GM21825 (cell line): Measurements from ENCODE around the gene LIMK1.
"Not testable (repeated sequence)": the region's sequence is repeated elsewhere in the genome, so short reads cannot be mapped to it uniquely, and the experiment has no call there.

Experiments
- ATAC-seq: cut with Tn5 transposase; IDR thresholded peaks from one replicate; pipeline ENCODE4 v1.9.1; 2021; ENCODE audit warnings: mild to moderate bottlenecking, moderate library complexity; ENCODE audit not compliant: unreplicated experiment

LIMK1 gene

DNA sequence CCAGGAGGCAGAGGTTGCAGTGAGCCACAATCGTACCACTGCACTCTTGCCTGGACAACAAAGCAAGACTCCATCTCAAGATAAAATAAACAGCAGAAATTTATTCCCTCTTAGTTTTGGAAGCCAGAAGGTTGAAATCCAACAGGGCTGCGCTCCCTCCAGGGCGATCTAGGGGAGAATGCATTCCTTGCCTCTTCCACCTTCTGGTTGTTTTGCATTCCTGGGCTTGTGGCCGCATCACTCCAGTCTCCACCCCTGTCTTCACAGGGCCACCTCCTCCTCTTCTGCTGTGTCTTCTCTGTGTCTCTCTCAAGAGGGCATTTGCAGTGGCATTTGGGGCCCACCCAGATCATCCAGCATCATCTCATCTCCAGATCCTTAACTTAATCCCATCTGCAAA, 36.2 kb downstream of the LIMK1 start:
- ATAC-seq = no peak

DNA sequence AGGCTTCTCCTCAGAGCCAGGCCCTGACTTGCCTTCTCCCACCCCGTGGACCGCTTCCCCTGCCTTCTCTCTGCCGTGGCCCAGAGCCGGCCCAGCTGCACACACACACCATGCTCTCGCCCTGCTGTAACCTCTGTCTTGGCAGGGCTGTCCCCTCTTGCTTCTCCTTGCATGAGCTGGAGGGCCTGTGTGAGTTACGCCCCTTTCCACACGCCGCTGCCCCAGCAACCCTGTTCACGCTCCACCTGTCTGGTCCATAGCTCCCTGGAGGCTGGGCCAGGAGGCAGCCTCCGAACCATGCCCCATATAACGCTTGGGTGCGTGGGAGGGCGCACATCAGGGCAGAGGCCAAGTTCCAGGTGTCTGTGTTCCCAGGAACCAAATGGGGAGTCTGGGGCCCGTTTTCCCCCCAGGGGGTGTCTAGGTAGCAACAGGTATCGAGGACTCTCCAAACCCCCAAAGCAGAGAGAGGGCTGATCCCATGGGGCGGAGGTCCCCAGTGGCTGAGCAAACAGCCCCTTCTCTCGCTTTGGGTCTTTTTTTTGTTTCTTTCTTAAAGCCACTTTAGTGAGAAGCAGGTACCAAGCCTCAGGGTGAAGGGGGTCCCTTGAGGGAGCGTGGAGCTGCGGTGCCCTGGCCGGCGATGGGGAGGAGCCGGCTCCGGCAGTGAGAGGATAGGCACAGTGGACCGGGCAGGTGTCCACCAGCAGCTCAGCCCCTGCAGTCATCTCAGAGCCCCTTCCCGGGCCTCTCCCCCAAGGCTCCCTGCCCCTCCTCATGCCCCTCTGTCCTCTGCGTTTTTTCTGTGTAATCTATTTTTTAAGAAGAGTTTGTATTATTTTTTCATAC, 38.0 kb downstream of the LIMK1 start:
- no peak for ATAC-seq

DNA sequence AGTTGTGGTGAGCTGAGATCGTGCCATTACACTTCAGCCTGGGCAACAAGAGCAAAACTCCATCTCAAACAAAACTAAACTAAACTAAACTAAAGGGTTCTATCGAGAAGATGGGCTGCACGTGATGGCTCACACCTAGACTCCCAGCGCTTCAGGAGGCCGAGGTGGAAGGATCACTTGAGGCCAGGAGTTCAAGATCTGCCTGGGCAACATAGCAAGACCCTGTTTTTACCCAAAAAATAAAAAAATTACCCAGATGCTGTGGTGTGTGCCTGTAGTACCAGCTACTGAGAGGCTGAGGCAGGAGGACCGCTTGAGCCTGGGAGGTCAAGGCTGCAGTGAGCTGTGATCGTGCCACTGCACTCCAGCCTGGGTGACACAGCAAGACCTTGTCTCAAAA, 40.3 kb downstream of the LIMK1 start:
- not testable (repeated sequence) for ATAC-seq

DNA sequence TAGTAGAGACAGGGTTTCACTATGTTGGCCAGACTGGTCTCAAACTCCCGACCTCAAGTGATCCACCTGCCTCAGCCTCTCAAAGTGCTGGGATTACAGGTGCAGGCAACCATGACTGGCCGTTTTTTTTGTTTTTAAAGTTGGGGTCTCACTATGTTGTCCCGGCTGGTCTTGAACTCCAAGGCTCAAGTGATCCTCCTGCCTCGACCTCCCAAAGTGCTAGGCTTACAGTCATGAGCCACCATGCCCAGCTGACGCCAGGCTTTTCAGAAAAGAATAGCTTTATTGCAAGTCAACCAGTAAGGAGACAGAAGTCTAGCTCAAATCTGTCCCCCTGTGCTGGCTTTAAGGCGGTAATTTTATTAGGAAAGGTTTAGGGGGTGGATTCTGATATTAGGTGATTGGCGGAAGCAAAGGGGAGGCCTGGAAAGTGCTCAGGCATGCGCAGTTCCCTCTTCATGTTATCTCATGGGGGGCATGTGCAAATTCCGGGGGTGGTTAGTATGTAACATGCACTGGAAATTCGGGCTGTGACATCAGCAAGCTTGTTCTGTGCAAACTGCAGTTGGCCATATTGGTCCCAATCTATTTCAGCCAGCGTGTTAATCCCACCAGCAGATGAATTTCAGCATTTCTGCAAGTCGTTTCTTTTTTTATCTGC, 42.7 kb downstream of the LIMK1 start:
- no peak for ATAC-seq

DNA sequence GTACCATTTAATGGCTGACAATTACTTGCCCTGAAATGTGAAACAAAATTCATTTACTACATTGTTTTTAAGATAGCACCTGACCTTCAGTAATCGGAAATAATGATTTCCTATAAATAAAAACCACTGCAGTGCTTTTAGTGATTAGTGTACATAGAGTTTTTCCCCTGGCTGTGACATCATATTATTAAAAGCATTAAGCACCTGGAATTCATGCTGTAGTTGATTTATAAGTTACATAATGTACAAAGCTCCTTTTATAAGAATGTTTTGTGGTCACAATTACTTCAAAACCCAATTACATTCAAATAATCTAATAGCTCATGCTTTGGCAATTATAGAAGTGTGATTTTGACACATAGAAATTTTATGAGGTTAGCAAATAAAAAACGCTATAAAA, 46.3 kb downstream of the LIMK1 start:
- ATAC-seq = no peak

DNA sequence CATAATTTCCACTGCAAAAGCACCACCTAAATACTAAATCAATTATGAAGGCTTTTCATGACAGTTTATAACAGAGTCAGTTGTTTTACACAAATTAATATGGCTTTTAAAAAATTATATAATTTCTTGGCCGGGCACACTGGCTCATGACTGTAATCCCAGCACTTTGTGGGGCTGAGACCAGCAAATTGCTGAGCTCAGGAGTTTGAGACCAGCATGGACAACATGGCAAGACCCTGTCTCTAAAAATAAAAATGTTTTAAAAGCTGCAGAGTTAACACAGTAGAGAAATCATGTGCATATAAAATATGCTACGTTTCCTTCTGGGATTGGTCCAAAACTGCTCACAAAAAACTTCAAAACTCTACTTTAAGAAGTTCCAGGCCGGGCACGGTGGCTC, 46.9 kb downstream of the LIMK1 start:
- ATAC-seq = no peak

DNA sequence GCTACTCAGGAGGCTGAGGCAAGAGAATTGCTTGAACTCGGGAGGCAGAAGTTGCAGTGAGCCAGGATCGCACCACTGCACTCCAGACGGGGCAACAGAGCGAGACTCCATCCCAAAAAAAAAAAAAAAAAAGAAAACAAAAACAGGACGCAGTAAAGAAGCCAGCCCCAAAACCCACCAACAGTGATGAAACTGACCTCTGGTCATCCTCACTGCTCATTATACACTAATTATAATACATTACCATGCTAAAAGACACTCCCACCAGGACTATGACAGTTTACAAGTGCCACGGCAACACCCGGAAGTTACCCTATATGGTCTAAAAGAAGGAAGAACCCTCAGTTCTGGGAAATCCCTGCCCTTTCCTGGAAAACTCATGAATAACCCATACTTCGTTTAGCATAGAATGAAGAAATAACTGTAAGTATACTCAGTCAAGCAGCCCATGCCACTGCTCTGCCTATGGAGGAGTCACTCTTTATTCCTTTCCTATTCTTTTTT, 50.6 kb downstream of the LIMK1 start:
- no peak for ATAC-seq

DNA sequence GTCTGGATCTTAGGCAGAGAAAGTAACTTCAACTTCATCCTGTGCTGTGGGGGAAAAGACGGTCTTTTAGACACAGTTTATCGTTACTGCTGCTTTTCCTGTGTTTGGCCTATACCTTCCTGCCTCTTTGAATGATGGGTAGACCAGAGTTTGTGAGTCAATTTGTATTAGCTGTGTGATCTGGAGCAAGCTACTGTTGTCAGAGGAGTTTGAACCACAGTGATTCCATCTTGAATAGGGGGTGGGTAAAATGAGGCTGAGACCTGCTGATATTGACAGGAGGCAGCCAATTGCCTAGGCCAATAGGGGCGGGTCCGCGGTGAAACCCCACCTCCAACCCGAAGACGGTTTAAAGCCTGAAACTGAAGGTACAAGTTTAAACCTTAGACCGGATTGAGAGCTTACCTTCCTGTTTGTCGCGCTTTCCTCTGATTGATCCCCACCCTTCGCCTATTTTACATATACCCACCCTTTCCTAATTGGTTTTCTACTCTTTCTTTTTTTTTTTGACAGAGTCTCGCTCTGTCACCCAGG, 54.8 kb downstream of the LIMK1 start:
- no peak for ATAC-seq

DNA sequence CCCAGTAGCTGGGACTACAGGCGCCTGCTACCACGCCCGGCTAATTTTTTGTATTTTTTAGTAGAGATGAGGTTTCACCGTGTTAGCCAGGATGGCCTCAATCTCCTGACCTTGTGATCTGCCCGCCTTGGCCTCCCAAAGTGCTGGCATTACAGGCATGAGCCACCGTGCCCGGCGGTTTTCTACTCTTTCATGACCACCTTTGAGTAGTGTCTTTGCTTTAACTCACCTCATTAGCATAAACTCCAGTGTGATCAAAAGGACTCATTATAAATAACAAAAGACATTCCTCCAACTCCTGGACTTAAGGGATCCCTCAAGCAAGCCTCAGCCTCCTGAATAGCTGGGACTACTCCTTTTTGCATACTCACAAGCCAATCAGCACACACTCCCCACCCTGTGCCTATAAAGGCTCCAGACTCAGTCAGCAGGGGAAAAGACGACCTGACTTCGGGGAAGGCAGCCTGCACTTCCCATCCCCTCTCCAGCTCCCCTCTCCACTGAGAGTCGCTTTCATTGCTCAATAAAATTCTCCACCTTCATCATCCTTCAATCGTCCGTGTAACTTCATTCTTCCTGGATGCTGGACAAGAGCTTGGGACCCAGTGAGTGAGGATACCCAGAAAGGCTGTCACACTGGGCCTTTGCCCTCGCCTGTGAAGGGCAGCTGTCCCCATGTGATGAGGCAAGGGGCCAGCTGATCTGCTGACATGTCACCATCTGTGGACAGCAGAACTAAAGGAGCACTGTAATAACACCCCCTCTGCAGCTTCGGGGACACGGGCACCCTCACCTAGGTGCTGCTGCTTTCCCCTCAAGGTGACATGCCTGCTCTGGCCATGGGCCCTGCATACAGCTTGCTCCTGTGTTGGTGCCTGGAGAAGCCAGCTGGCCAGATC, 55.6 kb downstream of the LIMK1 start:
- ATAC-seq = no peak

DNA sequence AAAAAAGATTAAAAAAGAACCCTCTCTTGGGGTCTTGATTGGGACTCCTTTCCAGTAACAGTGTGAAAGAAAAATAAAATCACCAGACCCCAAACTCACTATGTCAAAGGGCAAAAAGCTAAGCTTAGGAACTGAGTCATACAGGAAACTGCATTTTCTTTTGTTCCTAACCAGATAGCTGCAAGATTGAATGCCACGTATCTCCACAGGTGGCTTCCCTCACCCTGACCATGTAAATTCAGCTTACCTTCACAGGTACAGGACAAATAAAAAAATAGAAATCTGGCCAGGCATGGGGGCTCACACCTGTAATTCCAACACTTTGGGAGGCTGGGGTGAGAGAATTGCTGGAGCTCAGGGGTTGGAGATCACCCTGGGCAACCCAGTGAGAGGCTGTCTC, 58.1 kb downstream of the LIMK1 start:
- ATAC-seq = no peak

DNA sequence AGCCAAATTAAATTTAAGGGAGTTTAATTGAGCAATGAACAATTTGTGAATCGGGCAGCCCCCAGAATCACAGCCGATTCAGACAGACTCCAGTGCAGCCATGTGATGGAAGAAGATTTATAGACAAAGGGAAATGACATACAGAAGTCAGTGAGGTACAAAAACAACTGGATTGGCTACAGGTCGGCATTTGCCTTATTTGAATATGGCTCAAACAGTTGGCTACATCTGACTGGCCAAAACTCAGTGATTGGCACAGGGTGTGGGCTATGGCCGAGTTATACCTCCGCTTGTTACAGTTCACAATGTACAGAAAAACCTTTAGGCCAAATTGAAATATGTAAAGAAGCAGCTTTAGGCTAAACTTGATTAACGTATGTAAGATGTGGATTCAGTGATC, 59.8 kb downstream of the LIMK1 start:
- no peak for ATAC-seq

DNA sequence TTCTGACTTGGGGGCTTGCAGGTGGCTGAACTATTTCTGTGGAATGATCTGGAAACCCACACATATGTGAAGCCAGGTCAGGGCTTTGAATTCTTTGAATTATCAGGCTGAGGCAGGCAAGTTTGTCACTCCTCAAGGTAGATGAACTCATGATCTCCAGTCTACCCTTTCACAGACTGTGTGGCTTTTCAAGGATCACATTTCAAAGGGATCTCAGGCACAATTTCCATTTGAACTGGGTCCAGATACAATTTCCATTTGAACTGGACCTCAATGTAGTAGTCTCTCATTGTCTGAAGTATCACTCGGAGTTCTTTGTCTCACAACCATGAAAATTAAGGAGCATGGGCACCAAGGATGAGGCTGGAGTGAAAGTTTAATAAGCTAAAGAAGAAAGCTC, 64.9 kb downstream of the LIMK1 start:
- no peak for ATAC-seq

DNA sequence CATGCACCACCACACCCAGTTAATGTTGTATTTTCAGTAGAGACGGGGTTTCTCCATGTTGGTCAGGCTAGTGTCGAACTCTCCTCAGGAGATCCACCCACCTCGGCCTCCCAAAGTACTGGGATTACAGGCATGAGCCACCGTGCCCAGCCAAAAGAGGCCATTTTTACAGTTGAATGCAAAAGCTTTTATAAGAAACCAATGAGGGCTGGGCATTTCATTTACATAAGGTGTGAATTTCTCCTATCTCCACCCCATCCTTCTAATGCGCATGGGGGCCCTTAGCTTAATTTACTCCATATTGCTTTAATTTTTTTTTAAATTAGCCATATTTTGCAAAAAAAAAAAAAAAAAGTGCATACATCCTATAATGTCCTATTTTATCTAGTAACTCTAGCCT, 65.5 kb downstream of the LIMK1 start:
- ATAC-seq = no peak

DNA sequence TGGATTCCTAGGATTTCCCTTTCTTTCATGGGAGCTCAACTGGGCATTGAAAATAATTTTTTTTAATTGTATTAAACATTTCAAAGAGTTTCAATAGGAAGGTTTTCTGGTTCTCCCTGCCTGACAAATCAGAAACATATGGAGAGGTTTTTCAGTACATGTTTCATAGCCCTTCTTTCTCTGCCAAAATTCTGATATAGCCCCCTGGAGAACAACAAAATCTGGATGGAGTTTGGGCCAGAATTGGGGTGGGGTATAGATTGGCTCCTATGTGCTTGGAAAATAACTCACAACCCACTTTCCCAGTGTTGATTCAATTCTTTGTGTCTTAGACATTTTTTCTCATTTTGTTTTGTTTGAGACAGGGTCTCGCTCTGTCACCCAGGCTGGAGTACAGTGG, 66.0 kb downstream of the LIMK1 start:
- no peak for ATAC-seq

DNA sequence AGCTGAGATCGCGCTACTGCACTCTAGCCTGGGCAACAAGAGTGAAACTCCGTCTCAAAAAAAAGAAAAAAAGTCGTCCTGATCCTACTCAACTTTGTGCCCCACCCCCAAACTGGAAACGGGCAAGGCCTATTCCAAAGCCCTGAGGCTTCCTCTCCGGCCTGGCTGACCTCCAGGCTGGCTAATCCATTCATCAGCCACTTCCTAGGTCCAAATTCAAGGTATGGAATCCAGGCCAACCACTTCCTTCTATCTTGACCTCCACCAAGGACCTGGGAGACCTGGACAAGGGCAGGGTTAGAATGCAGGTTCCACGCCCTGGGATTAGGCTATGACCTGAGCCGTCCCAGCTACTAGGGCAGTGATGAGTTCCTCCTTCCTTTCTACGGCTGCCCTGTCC, 70.1 kb downstream of the LIMK1 start:
- no peak for ATAC-seq

DNA sequence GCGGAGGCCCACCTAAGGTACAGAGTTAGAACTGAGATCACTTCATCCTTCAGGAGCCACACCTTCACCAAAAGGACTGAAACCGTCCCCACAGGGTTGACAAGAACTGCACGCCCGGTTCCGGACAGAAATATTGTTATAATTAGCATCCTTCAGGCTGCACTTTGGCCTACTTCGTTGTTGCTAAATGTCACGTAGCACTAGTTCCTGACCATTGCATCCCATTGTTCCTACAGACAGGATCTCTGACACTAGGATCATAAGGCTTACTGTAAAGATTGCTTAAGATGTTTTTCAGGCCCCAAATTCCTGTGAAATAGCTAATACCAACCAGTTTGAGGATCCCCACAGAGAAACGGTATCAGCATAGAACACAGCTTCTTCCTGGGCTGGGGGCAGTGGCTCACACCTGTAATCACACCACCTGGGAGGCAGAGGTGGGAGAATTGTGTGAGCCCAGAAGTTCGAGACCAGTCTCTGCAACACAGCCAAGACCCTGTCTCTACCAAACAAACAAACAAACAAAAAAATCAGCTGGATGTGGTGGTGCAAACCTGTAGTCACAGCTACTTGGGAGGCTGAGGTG, 72.3 kb downstream of the LIMK1 start:
- no peak for ATAC-seq

DNA sequence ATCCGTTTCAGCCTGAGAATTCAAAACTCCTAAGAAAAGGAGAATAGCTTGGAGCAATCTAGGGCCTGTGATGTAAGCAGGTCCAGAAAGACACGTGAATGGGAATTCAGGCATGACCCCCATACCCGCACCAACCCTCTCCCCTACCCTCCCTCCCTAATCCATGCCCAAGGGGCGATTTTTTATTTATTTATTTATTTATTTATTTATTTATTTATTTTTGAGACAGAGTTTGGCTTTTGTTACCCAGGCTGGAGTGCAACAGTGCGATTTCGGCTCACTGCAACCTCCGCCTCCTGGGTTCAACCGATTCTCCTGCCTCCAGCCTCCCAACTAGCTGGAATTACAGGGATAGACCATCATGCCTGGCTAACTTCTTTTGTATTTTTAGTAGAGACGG, 74.0 kb downstream of the LIMK1 start:
- no peak for ATAC-seq

DNA sequence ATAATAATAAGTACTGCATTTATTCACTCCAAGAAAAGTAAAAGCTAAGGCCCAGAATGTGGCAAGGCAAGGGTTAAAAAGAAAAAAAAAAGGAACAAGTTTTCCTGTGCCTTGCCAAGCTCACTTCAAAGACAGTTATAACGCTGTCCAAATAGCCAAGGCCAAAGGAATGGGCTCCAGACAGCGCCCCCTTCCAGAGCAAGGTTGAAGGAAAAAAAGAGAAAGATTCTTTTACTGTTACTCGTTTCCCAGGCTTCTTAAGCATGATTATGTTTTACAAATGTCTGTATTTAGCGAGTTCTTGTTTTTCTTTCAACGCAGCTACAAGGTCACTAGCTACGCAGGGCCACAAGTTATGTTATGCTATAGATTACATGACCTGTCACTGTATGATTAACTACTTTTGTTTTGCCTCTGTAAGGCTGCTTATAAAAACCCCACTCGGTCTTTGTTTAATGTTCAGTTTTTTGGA, 81.4 kb downstream of the LIMK1 start:
- ATAC-seq = no peak

DNA sequence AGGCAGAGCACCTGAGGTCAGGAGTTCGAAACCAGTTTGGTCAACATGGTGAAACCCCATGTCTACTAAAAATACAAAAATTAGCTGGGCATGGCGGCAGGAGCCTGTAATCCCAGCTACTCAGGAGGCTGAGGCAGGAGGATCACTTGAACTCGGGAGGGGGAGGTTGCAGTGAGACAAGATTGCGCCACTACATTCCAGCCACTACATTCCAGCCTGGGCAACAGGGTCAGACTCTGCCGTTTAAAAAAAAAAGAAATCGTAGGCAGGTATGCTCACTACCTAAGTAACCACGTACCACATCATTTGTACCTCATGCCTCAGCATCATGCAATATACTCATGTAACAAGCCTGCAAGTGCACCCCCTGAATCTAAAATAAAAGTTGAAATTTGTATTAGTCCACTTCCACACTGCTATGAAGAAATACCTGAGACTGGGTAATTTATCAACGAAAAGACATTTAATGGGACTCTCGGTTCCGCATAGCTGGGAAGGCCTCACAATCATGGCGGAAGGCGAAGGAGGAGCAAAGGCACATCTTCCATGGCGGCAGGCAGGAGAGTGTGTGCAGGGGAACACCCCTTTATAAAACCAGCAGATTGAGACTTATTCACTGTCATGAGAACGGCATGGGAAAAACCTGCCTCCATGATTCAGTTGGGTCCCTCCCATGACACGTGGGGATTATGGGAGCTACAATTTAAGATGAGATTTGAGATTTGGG, 82.4 kb downstream of the LIMK1 start:
- ATAC-seq = no peak

DNA sequence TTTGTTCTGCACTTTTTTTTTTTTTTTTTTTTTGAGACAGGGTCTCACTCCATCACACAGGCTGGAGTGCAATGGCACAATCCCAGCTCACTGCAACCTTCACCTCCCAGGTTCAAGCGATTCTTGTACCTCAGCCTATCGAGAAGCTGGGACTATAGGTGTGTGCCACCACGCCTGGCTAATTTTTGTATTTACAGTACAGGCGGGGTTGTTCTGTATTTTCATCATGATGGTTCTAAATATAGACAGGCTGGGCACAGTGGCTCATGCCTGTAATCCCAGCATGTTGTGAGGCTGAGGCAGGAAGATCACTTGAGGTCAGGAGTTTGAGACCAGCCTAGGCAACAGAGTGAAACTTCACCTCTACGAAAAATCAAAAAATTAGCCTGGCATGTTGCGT, 83.7 kb downstream of the LIMK1 start:
- ATAC-seq = not testable (repeated sequence)
